HG03565 (cell line): ENCODE data around the gene SLC2A6.

Source experiments
- ATAC-seq: cut with Tn5 transposase; IDR thresholded peaks from one replicate; pipeline ENCODE4 v1.9.1; 2021; ENCODE audit warnings: mild to moderate bottlenecking, moderate library complexity; ENCODE audit not compliant: unreplicated experiment

The SLC2A6 gene

GRCh38 chr9:133478851-133479711 is at the start of gene SLC2A6:
SLC2A6 (minus strand) TSS chr9:133479099; CDS start chr9:133479059, 40 bp downstream.
- peak; percentile 84 for ATAC-seq

GRCh38 chr9:133528001-133528875 is 49.3 kb upstream of the SLC2A6 start:
- no peak for ATAC-seq

GRCh38 chr9:133527444-133527920 is 48.6 kb upstream of the SLC2A6 start:
- no peak for ATAC-seq

- no peak for ATAC-seq
Observed at GRCh38 chr9:133526721-133527321, 47.9 kb upstream of the SLC2A6 start.

- no peak for ATAC-seq
Observed at GRCh38 chr9:133525677-133526076, 46.8 kb upstream of the SLC2A6 start.

- ATAC-seq, result no peak
Observed at GRCh38 chr9:133524679-133525228, 45.9 kb upstream of the SLC2A6 start, which contains the start of gene MYMK. MYMK (minus strand) TSS chr9:133524959; CDS start chr9:133524844, 115 bp downstream.

- ATAC-seq, result no peak
Observed at GRCh38 chr9:133524146-133524545, 45.2 kb upstream of the SLC2A6 start.

GRCh38 chr9:133523106-133523505 is 44.2 kb upstream of the SLC2A6 start:
- ATAC-seq, result no peak

GRCh38 chr9:133522073-133522910 is 43.4 kb upstream of the SLC2A6 start:
- no peak for ATAC-seq

GRCh38 chr9:133521122-133522072 is 42.5 kb upstream of the SLC2A6 start:
- no peak for ATAC-seq

GRCh38 chr9:133520121-133520835 is 41.4 kb upstream of the SLC2A6 start:
- no peak for ATAC-seq

GRCh38 chr9:133519693-133520092 is 40.8 kb upstream of the SLC2A6 start:
- ATAC-seq, result no peak

GRCh38 chr9:133518706-133519449 is 40.0 kb upstream of the SLC2A6 start:
- no peak for ATAC-seq

GRCh38 chr9:133518200-133518599 is 39.3 kb upstream of the SLC2A6 start:
- no peak for ATAC-seq

GRCh38 chr9:133517711-133518110 is 38.8 kb upstream of the SLC2A6 start:
- ATAC-seq, result no peak

- ATAC-seq, result no peak
Observed at GRCh38 chr9:133516961-133517350, 38.1 kb upstream of the SLC2A6 start.

- ATAC-seq, result no peak
Observed at GRCh38 chr9:133516256-133516960, 37.5 kb upstream of the SLC2A6 start.
